ENCODE results near the gene FABP7. TPM values are rescaled to one million over a fixed set of nuclear protein-coding genes. Genes with fewer than 3 reads are reported as not detected.

Gene FABP7
- total RNA-seq, 1 donor from 2014 or later = not detected

DNA sequence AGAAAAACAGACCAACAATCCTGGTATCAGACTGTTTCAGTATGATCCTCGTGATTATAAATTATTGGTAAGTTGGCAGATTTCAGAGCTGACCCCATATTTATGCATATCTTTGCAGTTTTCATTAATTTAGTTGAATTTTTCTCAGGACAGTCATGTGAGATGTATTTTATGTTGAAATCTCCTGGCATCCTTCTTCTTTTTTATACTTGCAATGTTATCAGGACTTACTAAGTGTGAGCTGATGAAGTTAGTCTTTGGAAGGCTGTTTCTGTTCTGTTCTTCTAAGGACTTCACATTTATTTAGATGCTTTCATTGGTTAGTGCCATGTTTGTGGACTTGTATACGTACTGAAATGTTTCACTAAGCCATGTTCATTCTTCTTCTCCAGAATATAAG, 26.8 kb downstream of the FABP7 start:
- Mint-ChIP-seq H3K4me3 (ENCODE audit: unreplicated experiment) (no peak overlapping the region), H3K36me3 (ENCODE audit: unreplicated experiment) (peaks cover 21% of the 10 kb centered on the region), H3K4me1 (ENCODE audit: unreplicated experiment) (no peaks in the 10 kb centered on the region), H3K9me3 (ENCODE audit: unreplicated experiment) (no peaks in the 10 kb centered on the region), H3K27ac (ENCODE audit: unreplicated experiment) (no peak overlapping the region), H3K27me3 (ENCODE audit: unreplicated experiment) (no peaks in the 10 kb centered on the region)
- DNase-seq (ENCODE audit: extremely low spot score, unreplicated experiment) = no peak
- TF ChIP-seq, protein P1, sequence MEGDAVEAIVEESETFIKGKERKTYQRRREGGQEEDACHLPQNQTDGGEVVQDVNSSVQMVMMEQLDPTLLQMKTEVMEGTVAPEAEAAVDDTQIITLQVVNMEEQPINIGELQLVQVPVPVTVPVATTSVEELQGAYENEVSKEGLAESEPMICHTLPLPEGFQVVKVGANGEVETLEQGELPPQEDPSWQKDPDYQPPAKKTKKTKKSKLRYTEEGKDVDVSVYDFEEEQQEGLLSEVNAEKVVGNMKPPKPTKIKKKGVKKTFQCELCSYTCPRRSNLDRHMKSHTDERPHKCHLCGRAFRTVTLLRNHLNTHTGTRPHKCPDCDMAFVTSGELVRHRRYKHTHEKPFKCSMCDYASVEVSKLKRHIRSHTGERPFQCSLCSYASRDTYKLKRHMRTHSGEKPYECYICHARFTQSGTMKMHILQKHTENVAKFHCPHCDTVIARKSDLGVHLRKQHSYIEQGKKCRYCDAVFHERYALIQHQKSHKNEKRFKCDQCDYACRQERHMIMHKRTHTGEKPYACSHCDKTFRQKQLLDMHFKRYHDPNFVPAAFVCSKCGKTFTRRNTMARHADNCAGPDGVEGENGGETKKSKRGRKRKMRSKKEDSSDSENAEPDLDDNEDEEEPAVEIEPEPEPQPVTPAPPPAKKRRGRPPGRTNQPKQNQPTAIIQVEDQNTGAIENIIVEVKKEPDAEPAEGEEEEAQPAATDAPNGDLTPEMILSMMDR (IDR thresholded peaks at IDR 0.05) = no peak

GRCh38 chr6:122808121-122808885, 28.8 kb downstream of the FABP7 start:
- TF ChIP-seq, protein P1 (IDR thresholded peaks at IDR 0.05) = no peak
- no peak for DNase-seq (ENCODE audit: extremely low spot score, unreplicated experiment)
- H3K36me3 Mint-ChIP-seq (ENCODE audit: unreplicated experiment) = peaks cover 21% of the 10 kb centered on the region
- no peaks in the 10 kb centered on the region for H3K4me1 Mint-ChIP-seq (ENCODE audit: unreplicated experiment)
- no peaks in the 10 kb centered on the region for H3K9me3 Mint-ChIP-seq (ENCODE audit: unreplicated experiment)
- peaks cover 1% of the 10 kb centered on the region for H3K27me3 Mint-ChIP-seq (ENCODE audit: unreplicated experiment)
- H3K27ac Mint-ChIP-seq (ENCODE audit: unreplicated experiment) = no peak overlapping the region
- H3K4me3 Mint-ChIP-seq (ENCODE audit: unreplicated experiment) = no peak overlapping the region

DNA sequence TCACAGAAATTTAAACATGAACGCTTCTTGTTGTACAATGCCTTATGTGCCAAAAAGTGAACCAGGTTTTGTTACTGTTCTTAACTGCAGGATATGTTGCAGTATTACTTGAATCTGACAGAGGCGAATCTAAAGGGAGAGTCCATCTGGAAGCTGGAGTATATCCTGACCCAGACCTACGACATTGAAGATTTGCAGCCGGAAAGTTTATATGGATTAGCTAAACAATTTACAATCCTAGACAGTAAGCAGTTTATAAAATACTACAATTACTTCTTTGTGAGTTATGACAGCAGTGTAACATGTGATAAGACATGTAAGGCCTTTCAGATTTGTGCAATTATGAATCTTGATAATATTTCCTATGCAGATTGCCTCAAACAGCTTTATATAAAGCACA, 29.5 kb downstream of the FABP7 start:
- DNase-seq (ENCODE audit: extremely low spot score, unreplicated experiment) = no peak
- no peaks in the 10 kb centered on the region for H3K4me1 Mint-ChIP-seq (ENCODE audit: unreplicated experiment)
- H3K36me3 Mint-ChIP-seq (ENCODE audit: unreplicated experiment) = peaks cover 18% of the 10 kb centered on the region
- no peak overlapping the region for H3K27ac Mint-ChIP-seq (ENCODE audit: unreplicated experiment)
- H3K9me3 Mint-ChIP-seq (ENCODE audit: unreplicated experiment) = no peaks in the 10 kb centered on the region
- peaks cover 4% of the 10 kb centered on the region for H3K27me3 Mint-ChIP-seq (ENCODE audit: unreplicated experiment)
- TF ChIP-seq, protein P1 (IDR thresholded peaks at IDR 0.05) = no peak
- no peak overlapping the region for H3K4me3 Mint-ChIP-seq (ENCODE audit: unreplicated experiment)

DNA sequence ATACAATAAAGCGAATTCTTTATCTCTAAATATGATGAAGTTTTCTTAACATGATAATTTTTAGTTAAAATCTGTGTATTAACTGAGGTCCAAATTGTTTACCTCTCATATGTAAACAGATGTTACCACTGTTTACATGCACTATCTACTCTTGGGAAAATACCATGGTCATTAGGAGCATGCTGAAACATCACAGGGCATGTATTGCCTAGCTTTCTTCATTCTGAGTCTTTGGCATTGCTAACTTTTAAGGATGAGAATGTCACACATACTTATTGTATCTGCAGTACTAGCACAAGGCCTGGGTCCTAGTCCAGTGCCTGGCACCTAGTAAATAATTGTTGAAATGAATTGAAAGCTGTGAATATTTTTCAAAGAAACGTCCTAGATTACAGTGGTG, 30.2 kb downstream of the FABP7 start:
- Mint-ChIP-seq H3K36me3 (ENCODE audit: unreplicated experiment) (peaks cover 17% of the 10 kb centered on the region), H3K4me1 (ENCODE audit: unreplicated experiment) (no peaks in the 10 kb centered on the region), H3K27ac (ENCODE audit: unreplicated experiment) (no peak overlapping the region), H3K4me3 (ENCODE audit: unreplicated experiment) (no peak overlapping the region), H3K9me3 (ENCODE audit: unreplicated experiment) (no peaks in the 10 kb centered on the region), H3K27me3 (ENCODE audit: unreplicated experiment) (peaks cover 6% of the 10 kb centered on the region)
- TF ChIP-seq, protein P1 (IDR thresholded peaks at IDR 0.05) = no peak
- no peak for DNase-seq (ENCODE audit: extremely low spot score, unreplicated experiment)

DNA sequence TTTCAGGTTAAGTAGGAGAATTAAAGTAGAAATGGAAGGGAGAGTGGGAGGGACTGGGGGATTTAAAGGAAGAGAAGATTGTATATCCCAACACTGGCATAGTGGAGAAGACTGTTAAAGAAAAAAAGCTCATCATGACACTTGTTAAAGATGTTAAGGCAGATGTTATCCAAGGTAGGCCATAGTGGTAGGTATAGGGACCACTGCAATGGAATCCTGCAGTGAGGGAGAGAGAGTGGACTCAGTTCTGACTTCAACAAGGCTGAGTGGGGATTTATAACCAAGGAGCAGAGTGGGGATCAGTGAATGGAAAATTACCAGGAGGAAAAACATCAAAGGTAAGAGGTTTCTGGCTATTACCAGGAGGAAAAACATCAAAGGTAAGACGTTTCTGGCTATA, 30.7 kb downstream of the FABP7 start:
- DNase-seq (ENCODE audit: extremely low spot score, unreplicated experiment) = no peak
- Mint-ChIP-seq H3K4me1 (ENCODE audit: unreplicated experiment) (no peaks in the 10 kb centered on the region), H3K27ac (ENCODE audit: unreplicated experiment) (no peak overlapping the region), H3K9me3 (ENCODE audit: unreplicated experiment) (no peaks in the 10 kb centered on the region), H3K36me3 (ENCODE audit: unreplicated experiment) (peaks cover 12% of the 10 kb centered on the region), H3K27me3 (ENCODE audit: unreplicated experiment) (peaks cover 7% of the 10 kb centered on the region), H3K4me3 (ENCODE audit: unreplicated experiment) (no peak overlapping the region)
- TF ChIP-seq, protein P1 (IDR thresholded peaks at IDR 0.05) = no peak

Measured in osteocyte (in vitro differentiated cells).